Nephron progenitor cell (in vitro differentiated cells): ENCODE results near the gene GPR157.
A peak's percentile ranks its signal among the peaks of the same experiment; 100 is the strongest.

ENCODE experiments used
- DNase-seq: peaks from one replicate; pipeline ENCODE4 v3.0.0; 2021
- H3K27ac Mint-ChIP-seq: 2 replicates; pipeline ENCODE4 v1.8.0; 2021; ENCODE audit warnings: mild to moderate bottlenecking, moderate library complexity, mixed read lengths
- H3K27me3 Mint-ChIP-seq: 2 replicates; pipeline ENCODE4 v1.8.0; 2021; ENCODE audit warnings: mild to moderate bottlenecking, low read depth, mixed read lengths; ENCODE audit not compliant: poor library complexity
- H3K36me3 Mint-ChIP-seq: 2 replicates; pipeline ENCODE4 v1.8.0; 2021; ENCODE audit warnings: low read depth, mixed read lengths
- H3K4me1 Mint-ChIP-seq: 2 replicates; pipeline ENCODE4 v1.8.0; 2021; ENCODE audit warnings: mixed read lengths
- H3K4me3 Mint-ChIP-seq: 2 replicates; pipeline ENCODE4 v1.8.0; 2021; ENCODE audit warnings: mild to moderate bottlenecking, moderate library complexity, mixed read lengths
- H3K9me3 Mint-ChIP-seq: 2 replicates; pipeline ENCODE4 v1.8.0; 2021; ENCODE audit warnings: mild to moderate bottlenecking, moderate library complexity, mixed read lengths
- TF ChIP-seq, protein P1 (sequence below): fragments of 200-600 bp; sonication (generic); IDR thresholded peaks from 2 replicates; pipeline ENCODE4 v1.5.0; 2021; ENCODE audit warnings: antibody characterized with exemption

Gene GPR157

GRCh38 chr1:9057851-9058250 is 71.1 kb downstream of the GPR157 start:
- Mint-ChIP-seq H3K36me3 (no peaks in the 10 kb centered on the region), H3K4me1 (peaks cover 23% of the 10 kb centered on the region), H3K27ac (no peak overlapping the region), H3K27me3 (peaks cover 3% of the 10 kb centered on the region), H3K4me3 (no peak overlapping the region), H3K9me3 (no peaks in the 10 kb centered on the region)
- no peak for DNase-seq
- TF ChIP-seq, protein P1, sequence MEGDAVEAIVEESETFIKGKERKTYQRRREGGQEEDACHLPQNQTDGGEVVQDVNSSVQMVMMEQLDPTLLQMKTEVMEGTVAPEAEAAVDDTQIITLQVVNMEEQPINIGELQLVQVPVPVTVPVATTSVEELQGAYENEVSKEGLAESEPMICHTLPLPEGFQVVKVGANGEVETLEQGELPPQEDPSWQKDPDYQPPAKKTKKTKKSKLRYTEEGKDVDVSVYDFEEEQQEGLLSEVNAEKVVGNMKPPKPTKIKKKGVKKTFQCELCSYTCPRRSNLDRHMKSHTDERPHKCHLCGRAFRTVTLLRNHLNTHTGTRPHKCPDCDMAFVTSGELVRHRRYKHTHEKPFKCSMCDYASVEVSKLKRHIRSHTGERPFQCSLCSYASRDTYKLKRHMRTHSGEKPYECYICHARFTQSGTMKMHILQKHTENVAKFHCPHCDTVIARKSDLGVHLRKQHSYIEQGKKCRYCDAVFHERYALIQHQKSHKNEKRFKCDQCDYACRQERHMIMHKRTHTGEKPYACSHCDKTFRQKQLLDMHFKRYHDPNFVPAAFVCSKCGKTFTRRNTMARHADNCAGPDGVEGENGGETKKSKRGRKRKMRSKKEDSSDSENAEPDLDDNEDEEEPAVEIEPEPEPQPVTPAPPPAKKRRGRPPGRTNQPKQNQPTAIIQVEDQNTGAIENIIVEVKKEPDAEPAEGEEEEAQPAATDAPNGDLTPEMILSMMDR, result no peak

- Mint-ChIP-seq H3K36me3 (no peaks in the 10 kb centered on the region), H3K4me3 (no peak overlapping the region), H3K9me3 (no peaks in the 10 kb centered on the region), H3K4me1 (peaks cover 7% of the 10 kb centered on the region), H3K27me3 (peaks cover 10% of the 10 kb centered on the region), H3K27ac (no peak overlapping the region)
- DNase-seq, result no peak
- TF ChIP-seq, protein P1, result no peak
Observed at GRCh38 chr1:9052272-9053049, 76.4 kb downstream of the GPR157 start.

DNA sequence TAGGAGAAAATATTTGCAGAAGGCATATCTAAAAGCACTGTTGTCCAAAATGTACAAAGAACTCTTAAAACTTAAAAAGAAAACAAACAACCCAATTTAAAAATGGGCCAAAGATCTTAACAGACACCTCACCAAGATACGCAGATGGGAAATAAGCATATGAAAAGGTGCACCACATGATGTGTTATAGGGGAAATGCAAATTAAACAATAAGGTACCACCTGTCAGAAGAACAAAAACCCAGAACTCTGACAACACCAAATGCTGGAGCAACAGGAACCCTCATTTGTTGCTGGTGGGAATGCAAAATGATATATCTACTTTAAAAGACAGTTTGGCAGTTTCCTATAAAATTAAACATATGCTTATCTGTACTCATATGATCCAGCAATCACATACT is 77.5 kb downstream of the GPR157 start:
- Mint-ChIP-seq H3K27me3 (peaks cover 10% of the 10 kb centered on the region), H3K4me3 (no peak overlapping the region), H3K36me3 (no peaks in the 10 kb centered on the region), H3K4me1 (peaks cover 7% of the 10 kb centered on the region), H3K27ac (no peak overlapping the region), H3K9me3 (no peaks in the 10 kb centered on the region)
- DNase-seq, result no peak
- TF ChIP-seq, protein P1, result no peak

GRCh38 chr1:9050803-9051202 is 78.1 kb downstream of the GPR157 start:
- peak overlapping the region; percentile 57 for H3K27ac Mint-ChIP-seq
- DNase-seq, result no peak
- TF ChIP-seq, protein P1, result no peak
- no peaks in the 10 kb centered on the region for H3K36me3 Mint-ChIP-seq
- peaks cover 8% of the 10 kb centered on the region for H3K27me3 Mint-ChIP-seq
- peaks cover 7% of the 10 kb centered on the region for H3K4me1 Mint-ChIP-seq
- H3K4me3 Mint-ChIP-seq, result no peak overlapping the region
- no peaks in the 10 kb centered on the region for H3K9me3 Mint-ChIP-seq
